Astrocyte (in vitro differentiated cells and primary cell): ENCODE results near the gene CFAP57. TPM values are rescaled to one million over a fixed set of nuclear protein-coding genes. Genes with fewer than 3 reads are reported as not detected.

Experiments
- DNase-seq: peaks from one replicate; pipeline ENCODE4 v3.0.0-alpha.2; 2010; ENCODE audit warnings: low read depth
- FAIRE-seq: peaks from 2 replicates; lab custom pipeline; 2011; peaks lifted over from hg19 to GRCh38; lab: Jason Lieb, UNC
- H2AFZ ChIP-seq: 2 replicates; pipeline ENCODE4 v1.6.0; 2012; ENCODE audit warnings: low read depth, low read length, inconsistent platforms
- H3K27ac ChIP-seq: 2 replicates; pipeline ENCODE4 v1.5.1; 2011; ENCODE audit warnings: low read depth, low read length, inconsistent platforms
- H3K27me3 ChIP-seq: 2 replicates; pipeline ENCODE4 v1.6.0; 2011; ENCODE audit warnings: low read length, inconsistent platforms; ENCODE audit not compliant: insufficient read depth
- H3K36me3 ChIP-seq: 2 replicates; pipeline ENCODE4 v1.5.1; 2011; ENCODE audit warnings: low read length, inconsistent platforms; ENCODE audit not compliant: insufficient read depth
- H3K4me1 ChIP-seq: 2 replicates; pipeline ENCODE4 v1.5.1; 2011; ENCODE audit warnings: low read length, inconsistent platforms; ENCODE audit not compliant: insufficient read depth
- H3K4me2 ChIP-seq: 2 replicates; pipeline ENCODE4 v1.6.0; 2012; ENCODE audit warnings: low read length, inconsistent platforms
- H3K4me3 ChIP-seq: 2 replicates; pipeline ENCODE4 v1.5.1; 2011; ENCODE audit warnings: low read depth, mild to moderate bottlenecking, low read length, inconsistent platforms; ENCODE audit not compliant: insufficient read depth
- H3K79me2 ChIP-seq: 2 replicates; pipeline ENCODE4 v1.6.0; 2012; ENCODE audit warnings: mild to moderate bottlenecking, low read length, inconsistent platforms; ENCODE audit not compliant: insufficient read depth
- H3K9ac ChIP-seq: 2 replicates; pipeline ENCODE4 v1.6.0; 2012; ENCODE audit warnings: mild to moderate bottlenecking, low read length, inconsistent platforms
- H3K9me3 ChIP-seq: 2 replicates; pipeline ENCODE4 v1.5.1; 2012; ENCODE audit warnings: low read depth, mild to moderate bottlenecking, low read length, inconsistent platforms; ENCODE audit not compliant: insufficient read depth
- H4K20me1 ChIP-seq: 2 replicates; pipeline ENCODE4 v1.6.0; 2012; ENCODE audit warnings: low read length, inconsistent platforms; ENCODE audit not compliant: insufficient read depth
- H3K27ac Mint-ChIP-seq: one replicate; pipeline ENCODE4 v1.8.0; 2021; ENCODE audit warnings: mild to moderate bottlenecking, mixed read lengths; ENCODE audit not compliant: unreplicated experiment
- H3K27me3 Mint-ChIP-seq: one replicate; pipeline ENCODE4 v1.8.0; 2021; ENCODE audit warnings: low read depth, mixed read lengths; ENCODE audit not compliant: unreplicated experiment
- H3K36me3 Mint-ChIP-seq: one replicate; pipeline ENCODE4 v1.8.0; 2021; ENCODE audit warnings: low read depth, mixed read lengths; ENCODE audit not compliant: unreplicated experiment
- H3K4me1 Mint-ChIP-seq: one replicate; pipeline ENCODE4 v1.8.0; 2021; ENCODE audit warnings: low read depth, mixed read lengths; ENCODE audit not compliant: unreplicated experiment
- H3K4me3 Mint-ChIP-seq: one replicate; pipeline ENCODE4 v1.8.0; 2021; ENCODE audit warnings: mild to moderate bottlenecking, moderate library complexity, mixed read lengths; ENCODE audit not compliant: unreplicated experiment
- H3K9me3 Mint-ChIP-seq: one replicate; pipeline ENCODE4 v1.8.0; 2021; ENCODE audit warnings: mild to moderate bottlenecking, mixed read lengths; ENCODE audit not compliant: unreplicated experiment
- EZH2 ChIP-seq: IDR thresholded peaks from 2 replicates; pipeline ENCODE4 v1.6.1; 2012; ENCODE audit warnings: mild to moderate bottlenecking, low read length, inconsistent platforms; ENCODE audit not compliant: insufficient read depth
- total RNA-seq: library from RNA; stranded (reverse); gene quantifications from 2 replicates; pipeline ENCODE4 v1.2.1, GENCODE V29; 2021
- TF ChIP-seq, protein P1 (sequence below): IDR thresholded peaks from 2 replicates; pipeline ENCODE4 v1.5.1; 2011; ENCODE audit warnings: low read depth, mild to moderate bottlenecking, inconsistent platforms, low read length, moderate library complexity; ENCODE audit not compliant: insufficient read depth

The CFAP57 gene
- total RNA-seq, 1 donor from 2014 or later = 0.18 TPM

DNA sequence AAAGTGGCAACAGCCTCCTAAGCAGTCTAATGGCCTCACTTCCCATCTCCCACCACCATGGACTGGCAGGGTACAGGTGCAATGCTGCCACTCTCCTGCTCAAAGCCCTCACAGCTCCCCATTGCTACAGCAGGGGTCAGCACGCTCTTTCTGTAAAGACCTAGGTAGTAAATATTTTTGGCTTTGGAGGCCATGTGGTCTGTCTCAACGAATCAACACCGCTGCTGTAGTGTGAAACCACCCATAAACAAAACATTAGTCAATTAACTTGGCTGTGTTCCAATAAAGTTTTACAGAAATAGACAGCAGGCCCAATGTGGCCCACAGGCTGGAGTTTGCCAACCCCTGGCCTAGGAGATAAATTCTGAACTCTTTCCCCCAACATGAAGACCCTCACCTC, 53.0 kb downstream of the CFAP57 start:
- Histone ChIP-seq H3K4me3 (no peak overlapping the region), H2AFZ (no peak overlapping the region), H3K36me3 (no peaks in the 10 kb centered on the region), H4K20me1 (no peaks in the 10 kb centered on the region), H3K4me1 (no peaks in the 10 kb centered on the region), H3K9me3 (no peaks in the 10 kb centered on the region), H3K9ac (no peak overlapping the region), H3K27ac (no peak overlapping the region), H3K27me3 (no peaks in the 10 kb centered on the region), H3K79me2 (no peaks in the 10 kb centered on the region), H3K4me2 (no peak overlapping the region)
- H3K36me3 Mint-ChIP-seq = no peaks in the 10 kb centered on the region
- H3K27ac Mint-ChIP-seq = no peak overlapping the region
- H3K27me3 Mint-ChIP-seq = peaks cover 9% of the 10 kb centered on the region
- FAIRE-seq (no peak), DNase-seq (no peak)
- TF ChIP-seq, protein P1, sequence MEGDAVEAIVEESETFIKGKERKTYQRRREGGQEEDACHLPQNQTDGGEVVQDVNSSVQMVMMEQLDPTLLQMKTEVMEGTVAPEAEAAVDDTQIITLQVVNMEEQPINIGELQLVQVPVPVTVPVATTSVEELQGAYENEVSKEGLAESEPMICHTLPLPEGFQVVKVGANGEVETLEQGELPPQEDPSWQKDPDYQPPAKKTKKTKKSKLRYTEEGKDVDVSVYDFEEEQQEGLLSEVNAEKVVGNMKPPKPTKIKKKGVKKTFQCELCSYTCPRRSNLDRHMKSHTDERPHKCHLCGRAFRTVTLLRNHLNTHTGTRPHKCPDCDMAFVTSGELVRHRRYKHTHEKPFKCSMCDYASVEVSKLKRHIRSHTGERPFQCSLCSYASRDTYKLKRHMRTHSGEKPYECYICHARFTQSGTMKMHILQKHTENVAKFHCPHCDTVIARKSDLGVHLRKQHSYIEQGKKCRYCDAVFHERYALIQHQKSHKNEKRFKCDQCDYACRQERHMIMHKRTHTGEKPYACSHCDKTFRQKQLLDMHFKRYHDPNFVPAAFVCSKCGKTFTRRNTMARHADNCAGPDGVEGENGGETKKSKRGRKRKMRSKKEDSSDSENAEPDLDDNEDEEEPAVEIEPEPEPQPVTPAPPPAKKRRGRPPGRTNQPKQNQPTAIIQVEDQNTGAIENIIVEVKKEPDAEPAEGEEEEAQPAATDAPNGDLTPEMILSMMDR = no peak
- no peak for TF ChIP-seq EZH2
- H3K4me3 Mint-ChIP-seq = no peak overlapping the region
- no peaks in the 10 kb centered on the region for H3K9me3 Mint-ChIP-seq
- H3K4me1 Mint-ChIP-seq = peaks cover 4% of the 10 kb centered on the region

DNA sequence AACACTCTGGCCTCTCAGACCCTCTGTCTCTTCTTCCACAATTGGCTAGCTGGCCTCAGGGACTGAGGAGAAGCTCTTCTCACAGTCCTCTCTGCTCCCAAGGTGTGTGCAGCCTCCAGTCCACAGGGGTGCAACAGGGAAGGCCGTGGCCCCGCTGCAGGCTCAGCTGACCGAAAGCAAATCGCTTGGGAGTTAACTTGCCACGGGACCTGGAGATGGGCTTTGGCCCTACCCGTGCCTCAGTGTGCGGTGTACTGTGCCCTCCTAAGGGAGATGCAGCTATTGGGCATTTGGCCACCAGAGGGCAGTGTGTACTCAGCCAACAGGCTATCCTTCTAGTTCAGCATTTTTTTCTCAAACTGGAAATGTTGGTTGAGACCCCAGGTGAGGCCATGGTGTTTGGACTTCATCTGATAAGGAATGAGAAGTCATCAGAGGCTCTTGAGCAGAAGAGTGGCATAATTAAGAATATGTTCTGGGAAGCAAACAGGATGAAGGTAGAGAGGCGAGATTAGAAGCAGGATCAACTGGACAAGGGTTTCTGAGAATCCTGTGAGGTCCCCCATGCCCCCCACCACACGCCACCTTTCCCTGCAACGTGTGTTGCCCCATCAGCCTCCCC, 55.1 kb downstream of the CFAP57 start:
- no peaks in the 10 kb centered on the region for H3K27me3 ChIP-seq
- Mint-ChIP-seq H3K36me3 (no peaks in the 10 kb centered on the region), H3K9me3 (no peaks in the 10 kb centered on the region), H3K27me3 (peaks cover 13% of the 10 kb centered on the region), H3K4me1 (peaks cover 9% of the 10 kb centered on the region), H3K4me3 (no peak overlapping the region), H3K27ac (no peak overlapping the region)
- H3K4me2 ChIP-seq = no peak overlapping the region
- no peaks in the 10 kb centered on the region for H3K9me3 ChIP-seq
- no peak overlapping the region for H2AFZ ChIP-seq
- peak; percentile 28 for DNase-seq
- H3K27ac ChIP-seq = no peak overlapping the region
- no peak for TF ChIP-seq EZH2
- TF ChIP-seq, protein P1 = peak; percentile 97
- H4K20me1 ChIP-seq = no peaks in the 10 kb centered on the region
- no peaks in the 10 kb centered on the region for H3K79me2 ChIP-seq
- peaks cover 7% of the 10 kb centered on the region for H3K4me1 ChIP-seq
- no peak overlapping the region for H3K9ac ChIP-seq
- FAIRE-seq = no peak
- no peaks in the 10 kb centered on the region for H3K36me3 ChIP-seq
- no peak overlapping the region for H3K4me3 ChIP-seq
